HEK293T (cell line): ENCODE results near the gene IL10RB.

Experiments used
- CTCF ChIA-PET: fragments of 350-600 bp; formaldehyde crosslinking; extraction: SDS; loops from one replicate; lab custom pipeline; 2021; ENCODE audit warnings: antibody characterized with exemption, inconsistent platforms; lab: Yijun Ruan, JAX
- POLR2A ChIA-PET: fragments of 350-600 bp; formaldehyde crosslinking; extraction: SDS; loops from one replicate; lab custom pipeline; 2020; ENCODE audit warnings: antibody characterized with exemption, inconsistent platforms; lab: Yijun Ruan, JAX
- DNase-seq: peaks from one replicate; pipeline ENCODE4 v3.0.0; 2012; ENCODE audit warnings: mixed read lengths; ENCODE audit errors: extremely low spot score
- ARNT ChIP-seq: fragments of 450-650 bp; IDR thresholded peaks from 2 replicates; pipeline ENCODE4 v1.6.1; 2017; ENCODE audit warnings: mild to moderate bottlenecking
- BHLHE40 ChIP-seq: fragments of 450-650 bp; IDR thresholded peaks from 2 replicates; pipeline ENCODE4 v1.6.1; 2016; ENCODE audit warnings: mild to moderate bottlenecking, moderate library complexity, borderline replicate concordance
- CTBP1 ChIP-seq: fragments of 450-650 bp; IDR thresholded peaks from 2 replicates; pipeline ENCODE4 v1.6.1; 2016; ENCODE audit warnings: borderline replicate concordance
- ELF4 ChIP-seq: fragments of 450-650 bp; IDR thresholded peaks from 2 replicates; pipeline ENCODE4 v1.6.1; 2017; ENCODE audit warnings: antibody characterized with exemption
- FOXA1 ChIP-seq: fragments of 450-650 bp; IDR thresholded peaks from 2 replicates; pipeline ENCODE4 v1.6.1; 2016; ENCODE audit warnings: mild to moderate bottlenecking
- FOXK2 ChIP-seq: fragments of 450-650 bp; IDR thresholded peaks from 2 replicates; pipeline ENCODE4 v1.6.1; 2016; ENCODE audit warnings: mild to moderate bottlenecking
- FOXM1 ChIP-seq: fragments of 450-650 bp; IDR thresholded peaks from 2 replicates; pipeline ENCODE4 v1.6.1; 2017; ENCODE audit warnings: mild to moderate bottlenecking, borderline replicate concordance
- HDGF ChIP-seq: fragments of 450-650 bp; IDR thresholded peaks from 2 replicates; pipeline ENCODE4 v1.6.1; 2017; ENCODE audit warnings: antibody characterized with exemption, borderline replicate concordance
- L3MBTL2 ChIP-seq: fragments of 450-650 bp; conservative IDR thresholded peaks from 2 replicates; pipeline ENCODE4 v1.6.1; 2016; ENCODE audit warnings: mild to moderate bottlenecking
- LEF1 ChIP-seq: fragments of 450-650 bp; IDR thresholded peaks from 2 replicates; pipeline ENCODE4 v1.6.1; 2017; ENCODE audit warnings: mild to moderate bottlenecking, borderline replicate concordance
- NFRKB ChIP-seq: fragments of 450-650 bp; IDR thresholded peaks from 2 replicates; pipeline ENCODE4 v1.6.1; 2016; ENCODE audit warnings: mild to moderate bottlenecking, moderate library complexity
- SP1 ChIP-seq: fragments of 450-650 bp; IDR thresholded peaks from 2 replicates; pipeline ENCODE4 v1.6.1; 2017
- SUZ12 ChIP-seq: fragments of 450-650 bp; IDR thresholded peaks from 2 replicates; pipeline ENCODE4 v1.6.1; 2016; ENCODE audit warnings: mild to moderate bottlenecking
- TARDBP ChIP-seq: fragments of 450-650 bp; IDR thresholded peaks from 2 replicates; pipeline ENCODE4 v1.6.1; 2016
- ZNF384 ChIP-seq: fragments of 450-650 bp; IDR thresholded peaks from 2 replicates; pipeline ENCODE4 v1.6.1; 2016
- TF ChIP-seq, protein P1 (sequence below): fragments of 450-650 bp; IDR thresholded peaks from 2 replicates; pipeline ENCODE4 v1.6.1; 2016

The IL10RB gene

DNA sequence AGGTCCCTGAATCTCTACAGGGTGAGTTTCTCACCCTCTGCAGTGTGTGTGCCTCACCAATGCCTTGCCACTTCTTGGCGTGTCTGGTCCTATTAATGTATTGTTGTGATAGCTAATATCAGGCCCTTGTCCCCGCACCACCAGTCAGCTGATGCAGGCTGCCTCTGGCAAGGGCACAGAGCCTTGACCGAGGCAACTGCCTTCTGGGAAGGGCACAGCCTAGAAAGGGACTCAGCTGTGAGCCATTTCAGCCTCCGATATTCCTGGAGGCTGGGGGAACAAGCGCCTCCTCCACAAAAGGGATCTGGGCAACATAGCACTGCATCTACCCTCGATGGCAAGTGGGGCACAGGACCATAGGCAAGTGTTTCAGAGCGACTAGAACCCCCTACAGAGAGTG lies 27.0 kb downstream of the IL10RB start:
- no peak for TF ChIP-seq ZNF384
- no peak for TF ChIP-seq FOXM1
- TF ChIP-seq BHLHE40: no peak
- no peak for TF ChIP-seq ELF4
- no peak for TF ChIP-seq LEF1
- no peak for TF ChIP-seq HDGF
- POLR2A ChIA-PET: no interaction called here
- DNase-seq: no peak
- CTCF ChIA-PET: no interaction called here

DNA sequence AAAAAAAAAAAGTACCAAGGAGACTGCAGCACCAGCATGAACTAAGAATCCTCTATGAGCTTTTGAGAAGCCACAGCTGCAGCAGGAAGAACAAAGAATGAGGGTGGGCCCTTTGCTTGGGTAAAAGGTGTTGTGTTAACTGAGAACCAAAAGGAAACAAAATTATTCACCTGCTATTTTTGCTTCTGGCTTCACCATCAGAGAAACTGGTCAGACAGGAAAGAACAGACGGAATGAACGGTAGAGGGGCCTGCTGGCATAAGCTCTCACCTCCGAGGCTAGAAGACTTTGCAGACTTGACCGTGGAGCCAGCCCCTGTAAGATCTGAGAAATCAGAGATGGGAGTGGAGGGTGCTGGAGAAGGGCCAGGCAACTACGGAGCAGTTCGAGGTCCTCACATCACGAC lies 27.6 kb downstream of the IL10RB start:
- DNase-seq: no peak
- CTCF ChIA-PET: no interaction called here
- TF ChIP-seq FOXK2: no peak
- no peak for TF ChIP-seq TARDBP
- TF ChIP-seq CTBP1: no peak
- TF ChIP-seq ZNF384: no peak
- no peak for TF ChIP-seq LEF1
- TF ChIP-seq SUZ12: no peak
- TF ChIP-seq, protein P1, sequence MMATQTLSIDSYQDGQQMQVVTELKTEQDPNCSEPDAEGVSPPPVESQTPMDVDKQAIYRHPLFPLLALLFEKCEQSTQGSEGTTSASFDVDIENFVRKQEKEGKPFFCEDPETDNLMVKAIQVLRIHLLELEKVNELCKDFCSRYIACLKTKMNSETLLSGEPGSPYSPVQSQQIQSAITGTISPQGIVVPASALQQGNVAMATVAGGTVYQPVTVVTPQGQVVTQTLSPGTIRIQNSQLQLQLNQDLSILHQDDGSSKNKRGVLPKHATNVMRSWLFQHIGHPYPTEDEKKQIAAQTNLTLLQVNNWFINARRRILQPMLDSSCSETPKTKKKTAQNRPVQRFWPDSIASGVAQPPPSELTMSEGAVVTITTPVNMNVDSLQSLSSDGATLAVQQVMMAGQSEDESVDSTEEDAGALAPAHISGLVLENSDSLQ: no peak
- no peak for TF ChIP-seq NFRKB
- TF ChIP-seq ARNT: no peak
- no peak for TF ChIP-seq FOXA1
- TF ChIP-seq HDGF: no peak
- no peak for TF ChIP-seq ELF4
- no peak for TF ChIP-seq BHLHE40
- no peak for TF ChIP-seq FOXM1
- TF ChIP-seq L3MBTL2: no peak
- no peak for TF ChIP-seq SP1
- POLR2A ChIA-PET: interaction anchor here (1.2 kb wide), 1 partner anchor 31 kb away, joined by 3 read pairs; the partner anchor contains the start of gene IFNAR1

DNA sequence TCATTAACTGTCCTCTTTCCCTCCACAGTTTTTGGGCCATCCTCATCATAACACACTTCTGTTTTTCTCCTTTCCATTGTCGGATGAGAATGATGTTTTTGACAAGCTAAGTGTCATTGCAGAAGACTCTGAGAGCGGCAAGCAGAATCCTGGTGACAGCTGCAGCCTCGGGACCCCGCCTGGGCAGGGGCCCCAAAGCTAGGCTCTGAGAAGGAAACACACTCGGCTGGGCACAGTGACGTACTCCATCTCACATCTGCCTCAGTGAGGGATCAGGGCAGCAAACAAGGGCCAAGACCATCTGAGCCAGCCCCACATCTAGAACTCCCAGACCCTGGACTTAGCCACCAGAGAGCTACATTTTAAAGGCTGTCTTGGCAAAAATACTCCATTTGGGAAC lies 30.0 kb downstream of the IL10RB start:
- TF ChIP-seq SUZ12 (no peak), ARNT (no peak), CTBP1 (no peak), FOXM1 (no peak), ELF4 (no peak), L3MBTL2 (no peak), HDGF (no peak), ZNF384 (no peak), FOXK2 (no peak), FOXA1 (no peak)
- TF ChIP-seq, protein P1: no peak
- DNase-seq: no peak
- ChIA-PET POLR2A (no interaction called here), CTCF (interaction anchor here (1.0 kb wide), 1 partner anchor 99 kb away, joined by 3 read pairs; no protein-coding TSS in a partner anchor)

DNA sequence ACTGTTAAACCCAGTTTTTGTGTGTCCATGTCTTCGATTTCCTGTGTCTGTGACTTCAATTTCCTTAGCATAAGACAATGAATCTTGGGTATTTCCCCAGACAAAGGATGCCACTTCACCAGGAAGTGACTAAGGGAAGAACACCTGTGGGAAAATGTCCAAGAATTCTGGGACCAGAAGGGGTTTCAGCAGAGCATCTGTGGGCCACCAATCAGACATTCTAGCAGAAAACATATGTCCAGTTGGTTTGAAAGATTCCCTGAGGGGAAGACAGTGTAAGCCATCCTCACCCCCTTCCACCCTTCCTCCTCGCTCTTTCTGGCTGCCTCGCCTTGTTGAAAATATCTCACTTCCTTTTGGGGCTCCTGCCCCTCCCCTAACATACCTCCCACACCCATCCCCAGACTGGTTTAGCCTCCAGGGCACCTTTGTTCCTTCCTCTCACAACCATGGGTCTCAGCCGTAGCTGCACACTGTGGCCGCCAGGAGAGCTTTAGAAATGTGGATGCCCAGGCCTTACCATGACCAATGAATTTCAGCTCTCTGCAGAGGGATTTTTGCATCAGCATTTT lies 33.1 kb downstream of the IL10RB start:
- CTCF ChIA-PET: interaction anchor here (1.3 kb wide), 1 partner anchor 62 kb away, joined by 4 read pairs; no protein-coding TSS in a partner anchor
- POLR2A ChIA-PET: interaction anchor here (2.5 kb wide), 1 partner anchor 26 kb away, joined by 9 read pairs; the partner anchor contains the start of gene IFNAR1
- DNase-seq: no peak
- no peak for TF ChIP-seq NFRKB
- TF ChIP-seq ELF4: no peak
- no peak for TF ChIP-seq SP1
- no peak for TF ChIP-seq SUZ12
- no peak for TF ChIP-seq ZNF384
- no peak for TF ChIP-seq TARDBP
- TF ChIP-seq LEF1: no peak
- no peak for TF ChIP-seq FOXA1
- no peak for TF ChIP-seq L3MBTL2
- TF ChIP-seq ARNT: no peak
- no peak for TF ChIP-seq HDGF
- TF ChIP-seq BHLHE40: no peak
- TF ChIP-seq FOXK2: no peak
- TF ChIP-seq CTBP1: no peak
- TF ChIP-seq FOXM1: no peak
- TF ChIP-seq, protein P1: no peak

DNA sequence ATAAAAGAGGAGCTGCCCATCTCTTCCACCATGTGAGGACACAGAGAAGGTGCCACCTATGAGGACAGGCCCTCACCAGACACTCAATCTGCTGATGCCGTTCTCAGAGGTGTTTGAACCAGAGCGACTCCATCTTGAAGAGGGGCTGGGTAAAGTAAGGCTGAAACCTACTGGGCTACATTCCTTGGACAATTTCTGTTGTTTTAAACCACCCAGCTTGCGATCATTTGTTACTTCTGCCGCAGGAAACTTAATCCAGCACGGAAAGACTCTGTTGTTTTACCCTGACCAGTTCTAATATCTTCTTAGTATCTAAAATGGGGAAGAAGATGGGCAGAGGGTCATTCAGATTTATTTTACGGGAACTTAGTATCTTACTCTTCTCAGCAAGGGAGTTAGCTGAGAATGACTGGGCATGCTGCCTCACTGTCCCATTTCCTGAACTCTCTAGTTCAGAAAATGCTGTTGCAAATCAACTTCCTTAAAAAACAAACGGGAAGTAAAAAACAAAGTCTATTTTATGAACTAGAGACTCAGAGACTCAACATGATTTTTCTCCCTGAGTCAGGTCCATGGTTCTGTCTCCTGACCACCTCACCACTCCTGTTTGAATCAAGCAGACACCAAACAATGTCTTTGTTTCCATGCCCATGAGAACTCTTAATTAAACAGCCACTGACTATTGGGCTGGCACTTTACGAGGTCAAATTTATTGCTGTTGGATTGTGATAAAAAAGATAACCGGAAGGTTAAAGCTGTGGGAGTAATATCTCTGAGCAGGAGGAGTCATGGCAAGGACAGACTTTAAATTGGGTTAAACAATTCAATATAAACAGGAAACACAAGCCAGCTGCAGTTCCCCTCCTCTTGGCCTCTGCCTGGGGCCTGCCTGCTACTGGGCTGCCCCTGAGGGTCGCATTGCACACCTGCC lies 34.8 kb downstream of the IL10RB start:
- POLR2A ChIA-PET: interaction anchor here (2.5 kb wide), 1 partner anchor 24 kb away, joined by 9 read pairs; the partner anchor contains the start of gene IFNAR1
- TF ChIP-seq ARNT (no peak), LEF1 (no peak), CTBP1 (no peak), FOXA1 (no peak), ZNF384 (no peak), FOXK2 (no peak), SUZ12 (no peak), FOXM1 (no peak), L3MBTL2 (no peak), NFRKB (no peak), BHLHE40 (no peak), ELF4 (no peak), SP1 (no peak), TARDBP (no peak), HDGF (no peak)
- TF ChIP-seq, protein P1: no peak
- no peak for DNase-seq
- CTCF ChIA-PET: no interaction called here
